Measurements from ENCODE around the gene CRAT. TPM values are rescaled to one million over a fixed set of nuclear protein-coding genes. Genes with fewer than 3 reads are reported as not detected.

Gene CRAT
- total and polyA plus RNA-seq, 11 donors, result 37.0 to 126 (median 65.7) TPM

DNA sequence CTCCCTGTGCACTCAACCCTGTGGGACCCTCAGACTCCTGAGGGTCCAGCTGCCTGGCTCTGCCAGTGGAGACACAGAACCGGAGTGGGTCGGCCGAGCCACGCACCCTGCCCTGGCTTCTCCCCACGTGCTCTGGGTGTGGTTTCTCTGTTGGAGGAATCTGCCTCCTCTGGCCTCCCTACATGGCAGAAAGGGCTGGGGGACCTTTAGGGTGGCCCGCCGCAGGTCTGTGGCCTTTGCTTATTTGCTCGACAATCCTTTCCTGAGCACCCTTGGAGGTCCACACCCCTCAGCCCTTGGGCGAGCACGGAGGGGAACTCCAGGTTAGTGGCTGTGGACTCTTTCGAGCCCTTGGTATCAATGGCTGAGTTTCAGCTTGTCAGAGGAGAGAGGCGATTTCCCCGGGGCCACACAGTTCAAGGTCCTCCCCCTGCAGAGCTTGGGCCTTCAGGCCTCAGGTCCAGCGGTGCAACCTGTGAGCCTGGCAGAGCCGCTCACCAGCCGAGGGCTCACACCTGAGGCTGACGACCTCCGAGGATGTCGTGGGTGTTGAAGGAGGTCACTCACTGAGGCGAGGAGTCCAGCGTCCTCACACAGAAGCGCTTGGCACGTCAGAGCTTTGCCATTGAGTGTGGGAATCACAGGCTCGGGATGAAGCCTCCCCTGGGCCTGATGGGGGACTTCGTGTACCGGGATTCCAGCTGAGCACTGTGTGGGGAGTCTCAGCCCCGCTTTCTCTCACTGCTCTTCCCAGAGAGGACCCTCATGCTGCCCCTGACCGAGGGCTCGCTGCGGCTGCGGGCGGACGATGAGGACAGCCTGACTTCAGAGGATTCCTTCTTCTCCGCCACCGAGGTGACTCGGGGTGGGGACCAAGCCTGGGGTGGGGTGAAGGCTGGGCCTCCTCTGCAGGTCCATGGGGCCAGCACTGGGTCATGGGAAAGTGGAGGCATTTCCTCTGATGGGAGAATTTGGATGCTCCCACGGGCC, 50.5 kb downstream of the CRAT start:
- intact Hi-C loops (cut with DNase I), result loop anchor here in 1 of 10 donors (10.0 kb wide), 1 partner anchor 1095 kb away; no protein-coding TSS in a partner anchor
- Histone ChIP-seq H3K36me3 (peaks cover 0 to 96% (median 90%) of the 10 kb centered on the region in 9 donors), H3K9me3 (no peaks in the 10 kb centered on the region), H3K4me3 (no peak overlapping the region), H3K27me3 (no peaks in the 10 kb centered on the region), H3K27ac (no peak overlapping the region), H3K4me1 (no peaks in the 10 kb centered on the region)
- DNase-seq (peak in 1 of 5 donors; percentile 11), ATAC-seq (peak in 1 of 4 donors; percentile 9)
- TF ChIP-seq, protein P1, sequence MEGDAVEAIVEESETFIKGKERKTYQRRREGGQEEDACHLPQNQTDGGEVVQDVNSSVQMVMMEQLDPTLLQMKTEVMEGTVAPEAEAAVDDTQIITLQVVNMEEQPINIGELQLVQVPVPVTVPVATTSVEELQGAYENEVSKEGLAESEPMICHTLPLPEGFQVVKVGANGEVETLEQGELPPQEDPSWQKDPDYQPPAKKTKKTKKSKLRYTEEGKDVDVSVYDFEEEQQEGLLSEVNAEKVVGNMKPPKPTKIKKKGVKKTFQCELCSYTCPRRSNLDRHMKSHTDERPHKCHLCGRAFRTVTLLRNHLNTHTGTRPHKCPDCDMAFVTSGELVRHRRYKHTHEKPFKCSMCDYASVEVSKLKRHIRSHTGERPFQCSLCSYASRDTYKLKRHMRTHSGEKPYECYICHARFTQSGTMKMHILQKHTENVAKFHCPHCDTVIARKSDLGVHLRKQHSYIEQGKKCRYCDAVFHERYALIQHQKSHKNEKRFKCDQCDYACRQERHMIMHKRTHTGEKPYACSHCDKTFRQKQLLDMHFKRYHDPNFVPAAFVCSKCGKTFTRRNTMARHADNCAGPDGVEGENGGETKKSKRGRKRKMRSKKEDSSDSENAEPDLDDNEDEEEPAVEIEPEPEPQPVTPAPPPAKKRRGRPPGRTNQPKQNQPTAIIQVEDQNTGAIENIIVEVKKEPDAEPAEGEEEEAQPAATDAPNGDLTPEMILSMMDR (IDR thresholded peaks at IDR 0.05), result no peak
- WGBS, 4 donors, result 91 to 95% (median 94%) methylated on average over 13 to 37 of the region's 37 CpGs

DNA sequence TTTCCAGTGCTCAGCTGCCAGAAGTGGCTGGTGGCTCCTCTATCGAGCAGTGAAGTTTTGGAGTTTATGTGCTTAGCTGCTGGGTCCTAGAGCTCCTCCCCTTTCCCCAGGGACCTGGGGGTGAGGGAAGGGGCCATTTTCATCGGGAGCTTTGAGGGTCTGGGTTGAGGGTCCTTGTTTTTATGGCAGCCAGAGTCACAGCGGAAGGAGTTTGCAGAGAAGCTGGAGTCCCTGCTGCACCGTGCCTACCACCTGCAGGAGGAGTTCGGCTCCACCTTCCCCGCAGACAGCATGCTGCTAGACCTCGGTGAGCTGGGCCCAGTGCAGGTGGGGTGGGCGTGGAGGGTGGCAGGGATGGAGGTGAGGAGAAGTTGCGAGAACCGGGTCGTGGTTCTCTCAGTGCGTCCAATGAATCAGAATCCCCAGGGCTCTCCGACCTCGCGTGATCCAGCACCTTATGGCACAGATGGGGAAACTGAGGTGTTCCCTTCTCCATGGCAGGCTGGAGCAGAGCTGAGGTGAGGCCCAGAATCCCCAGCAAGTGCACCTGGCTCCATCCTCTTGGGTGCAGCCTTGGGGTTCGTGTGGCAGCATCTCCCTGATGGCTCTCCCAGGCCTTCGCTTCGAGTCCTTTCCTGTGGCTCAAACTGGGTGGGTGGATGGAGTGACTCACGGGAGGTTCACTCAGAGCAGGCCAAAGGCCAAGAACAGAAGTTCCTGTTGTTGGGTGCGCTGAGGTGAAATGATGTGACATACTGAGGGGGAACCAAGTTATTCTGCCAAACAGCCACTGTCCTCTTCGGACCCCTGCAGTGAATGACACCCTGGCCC, 51.4 kb downstream of the CRAT start:
- ATAC-seq (no peak), DNase-seq (no peak)
- H3K9me3 ChIP-seq, result no peaks in the 10 kb centered on the region
- no peak overlapping the region for H3K27ac ChIP-seq
- 82 to 90% (median 87%) methylated on average over 20 to 21 of the region's 21 CpGs for WGBS, 4 donors
- H3K36me3 ChIP-seq, result peaks cover 0 to 98% (median 92%) of the 10 kb centered on the region in 9 donors
- H3K4me1 ChIP-seq, result no peaks in the 10 kb centered on the region
- H3K4me3 ChIP-seq, result no peak overlapping the region
- TF ChIP-seq, protein P1 (IDR thresholded peaks at IDR 0.05), result no peak
- TF ChIP-seq POLR2A (IDR thresholded peaks at IDR 0.05), result no peak
- intact Hi-C loops (cut with DNase I), result no loop called here
- H3K27me3 ChIP-seq, result no peaks in the 10 kb centered on the region

DNA sequence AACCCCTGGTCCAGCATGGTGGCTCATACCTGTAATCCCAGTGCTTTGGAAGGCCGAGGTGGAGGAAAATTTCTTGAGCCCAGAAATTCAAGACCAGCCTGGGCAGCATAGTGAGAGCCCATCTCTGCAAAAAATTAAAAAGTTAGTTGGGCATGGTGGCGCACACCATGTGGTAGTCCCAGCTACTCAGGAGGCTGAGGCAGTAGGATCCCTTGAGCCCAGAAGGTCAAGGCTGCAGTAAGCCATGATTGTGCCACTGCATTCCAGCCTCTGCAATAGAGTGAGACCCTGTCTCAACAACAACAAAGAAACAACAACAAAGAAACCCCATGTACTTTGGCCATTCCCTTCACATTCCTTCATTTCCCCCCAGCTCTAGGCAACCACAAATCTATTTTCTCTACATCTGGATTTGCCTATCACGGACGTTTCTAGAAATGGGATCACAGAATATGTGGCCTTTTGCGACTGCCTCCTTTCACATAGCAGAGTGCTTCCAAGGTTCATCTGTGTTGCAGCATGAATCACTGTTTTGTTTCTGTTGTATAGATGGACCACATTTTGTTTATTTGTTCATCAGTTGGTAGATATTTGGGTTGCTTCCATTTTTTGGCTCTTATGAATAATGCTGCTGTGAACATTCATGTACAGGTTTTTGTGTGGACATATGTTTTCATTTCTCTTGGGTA, 56.3 kb downstream of the CRAT start:
- TF ChIP-seq, protein P1 (IDR thresholded peaks at IDR 0.05), result no peak
- no peak for TF ChIP-seq POLR2A (IDR thresholded peaks at IDR 0.05)
- DNase-seq, result no peak
- H3K9me3 ChIP-seq, result no peaks in the 10 kb centered on the region
- no peak for ATAC-seq
- H3K4me1 ChIP-seq, result peaks cover 0 to 6% (median 0%) of the 10 kb centered on the region in 12 donors
- WGBS, 4 donors, result 82 to 91% (median 87%) methylated on average over 5 of the region's 5 CpGs
- intact Hi-C loops (cut with DNase I), result no loop called here
- H3K27ac ChIP-seq, result no peak overlapping the region
- no peaks in the 10 kb centered on the region for H3K27me3 ChIP-seq
- H3K36me3 ChIP-seq, result peaks cover 0 to 97% (median 78%) of the 10 kb centered on the region in 9 donors
- no peak overlapping the region for H3K4me3 ChIP-seq

All from heart left ventricle (tissue), 16 donors.